Vagina (tissue), 2 donors: ENCODE data around the gene CAMSAP2.

Source experiments
- CTCF ChIP-seq, 3 experiments: fragments of 450-650 bp in 2 of 3; fragments of 200-600 bp in 1 of 3; sonication (generic) in 1 of 3; IDR thresholded peaks; one replicate each; pipeline ENCODE4 v1.5.1; 2017 to 2019; ENCODE audit warnings: antibody characterized with exemption in 3 of 3, mild to moderate bottlenecking in 2 of 3, moderate library complexity in 2 of 3
- POLR2A ChIP-seq, 2 donors: fragments of 450-650 bp; IDR thresholded peaks; one replicate each; pipeline ENCODE4 v1.6.1; 2017; ENCODE audit warnings: antibody characterized with exemption in 2 of 2, mild to moderate bottlenecking in 2 of 2, moderate library complexity in 2 of 2
- POLR2AphosphoS5 ChIP-seq, 2 donors: sonication (generic); formaldehyde crosslinking; IDR thresholded peaks; one replicate each; pipeline ENCODE4 v1.9.0; 2017; ENCODE audit warnings: antibody characterized with exemption in 2 of 2, mild to moderate bottlenecking in 2 of 2, low read depth in 1 of 2; ENCODE audit not compliant: insufficient read depth in 1 of 2

GRCh38 chr1:200708769-200709168 lies 29.9 kb upstream of the CAMSAP2 start:
- TF ChIP-seq CTCF (IDR thresholded peaks at IDR 0.05) (no peak), POLR2A (IDR thresholded peaks at IDR 0.05) (no peak), POLR2AphosphoS5 (IDR thresholded peaks at IDR 0.05; ENCODE audit: insufficient read depth in 1 of 2, low read depth in 1 of 2) (no peak)
